ENCODE results near the gene STPG1. TPM values are rescaled to one million over a fixed set of nuclear protein-coding genes. Genes with fewer than 3 reads are reported as not detected.

The STPG1 gene
- total and polyA plus RNA-seq, 2 of the 13 experiments (the other 11 are each of a cell fraction or from before 2014, with no cell fraction given) = 3.4 to 4.3 TPM

DNA sequence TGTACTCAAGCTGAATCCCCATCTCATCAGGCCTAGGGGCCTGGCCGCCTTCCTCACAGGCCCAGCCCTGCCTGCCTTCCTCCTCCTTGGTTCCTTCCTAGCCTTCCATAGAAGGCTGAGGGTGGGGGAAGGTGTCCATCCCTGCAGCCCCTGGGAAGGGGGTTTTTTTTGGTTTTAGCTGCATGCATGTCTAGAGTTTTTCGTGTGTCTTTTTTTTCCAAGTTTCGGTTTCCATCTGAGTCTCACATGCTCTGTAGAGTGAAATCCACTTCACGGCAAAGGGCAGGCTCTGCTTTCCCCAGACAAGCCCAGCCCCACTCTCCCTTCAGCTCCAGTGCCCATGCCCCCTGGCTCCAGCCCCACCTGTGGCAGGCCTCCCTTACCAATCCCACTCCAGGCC is 62.3 kb downstream of the STPG1 start:
- DNase-seq (ENCODE audit: low spot score) (no peak), ATAC-seq (no peak), FAIRE-seq (no peak)
- Histone ChIP-seq H4K20me1 (ENCODE audit: insufficient read depth, low read length) (no peaks in the 10 kb centered on the region), H3K4me3 (replicated peaks in 1 of 3; ENCODE audit: insufficient read depth in 1 of 3, low read depth in 2 of 3, low read length in 3 of 3) (no peak overlapping the region), H3K4me2 (ENCODE audit: low read depth, low read length) (no peak overlapping the region), H3K4me1 (ENCODE audit: insufficient read depth, low read length) (no peaks in the 10 kb centered on the region), H3K27ac (ENCODE audit: extremely low read length, insufficient read depth, low read length) (no peak overlapping the region), H3K9me3 (ENCODE audit: low read length) (no peaks in the 10 kb centered on the region), H2AFZ (ENCODE audit: low read length) (no peak overlapping the region), H3K79me2 (ENCODE audit: insufficient read depth, low read length) (no peaks in the 10 kb centered on the region), H3K27me3 (ENCODE audit: control insufficient read depth in 1 of 2, insufficient read depth in 2 of 2, low read length in 2 of 2) (peaks cover 0 to 24% of the 10 kb centered on the region in 2 experiments; a peak in 3 of 5 replicates), H3K9ac (ENCODE audit: insufficient read depth, low read depth, low read length) (no peak overlapping the region), H3K36me3 (replicated peaks in 1 of 2; ENCODE audit: control insufficient read depth in 1 of 2, insufficient read depth in 2 of 2, low read length in 2 of 2) (no peaks in the 10 kb centered on the region)
- CTCF ChIA-PET (ENCODE audit: low intra/inter-chr PET ratio, low total read pairs) = no interaction called here
- no TSS peak for BruUV-seq (replicated peaks)
- intact Hi-C loops (cut with micrococcal nuclease; ENCODE audit: unreplicated experiment) = no loop called here
- POLR2A ChIA-PET = no interaction called here
- in situ Hi-C loops (cut with HindIII; ENCODE audit: extremely low pct_ligation_motif_present, low pct_unique_long_range_greater_than_20kb) = no loop called here
- WGBS (ENCODE audit: low lambda C conversion rate) = 43% methylated on average over 4 of the region's 4 CpGs
- TF ChIP-seq EED (CRISPR knock-in tag; IDR thresholded peaks at IDR 0.05) = no peak
- TF ChIP-seq EHMT2 (IDR thresholded peaks at IDR 0.05; ENCODE audit: borderline replicate concordance, low read depth, low read length) = no peak
- no peak for TF ChIP-seq SOX6 (IDR thresholded peaks at IDR 0.05)
- no peak for TF ChIP-seq SOX6 (CRISPR knock-in tag; IDR thresholded peaks at IDR 0.05)
- TF ChIP-seq, protein P1, sequence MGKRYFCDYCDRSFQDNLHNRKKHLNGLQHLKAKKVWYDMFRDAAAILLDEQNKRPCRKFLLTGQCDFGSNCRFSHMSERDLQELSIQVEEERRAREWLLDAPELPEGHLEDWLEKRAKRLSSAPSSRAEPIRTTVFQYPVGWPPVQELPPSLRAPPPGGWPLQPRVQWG (CRISPR knock-in tag; IDR thresholded peaks at IDR 0.05; ENCODE audit: borderline replicate concordance, low read depth) = no peak
- TF ChIP-seq, protein P2, sequence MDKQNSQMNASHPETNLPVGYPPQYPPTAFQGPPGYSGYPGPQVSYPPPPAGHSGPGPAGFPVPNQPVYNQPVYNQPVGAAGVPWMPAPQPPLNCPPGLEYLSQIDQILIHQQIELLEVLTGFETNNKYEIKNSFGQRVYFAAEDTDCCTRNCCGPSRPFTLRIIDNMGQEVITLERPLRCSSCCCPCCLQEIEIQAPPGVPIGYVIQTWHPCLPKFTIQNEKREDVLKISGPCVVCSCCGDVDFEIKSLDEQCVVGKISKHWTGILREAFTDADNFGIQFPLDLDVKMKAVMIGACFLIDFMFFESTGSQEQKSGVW (CRISPR knock-in tag; IDR thresholded peaks at IDR 0.05; ENCODE audit: borderline replicate concordance) = no peak
- TF ChIP-seq, protein P3, sequence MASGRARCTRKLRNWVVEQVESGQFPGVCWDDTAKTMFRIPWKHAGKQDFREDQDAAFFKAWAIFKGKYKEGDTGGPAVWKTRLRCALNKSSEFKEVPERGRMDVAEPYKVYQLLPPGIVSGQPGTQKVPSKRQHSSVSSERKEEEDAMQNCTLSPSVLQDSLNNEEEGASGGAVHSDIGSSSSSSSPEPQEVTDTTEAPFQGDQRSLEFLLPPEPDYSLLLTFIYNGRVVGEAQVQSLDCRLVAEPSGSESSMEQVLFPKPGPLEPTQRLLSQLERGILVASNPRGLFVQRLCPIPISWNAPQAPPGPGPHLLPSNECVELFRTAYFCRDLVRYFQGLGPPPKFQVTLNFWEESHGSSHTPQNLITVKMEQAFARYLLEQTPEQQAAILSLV (CRISPR knock-in tag; IDR thresholded peaks at IDR 0.05; ENCODE audit: borderline replicate concordance) = no peak
- TF ChIP-seq, protein P4, sequence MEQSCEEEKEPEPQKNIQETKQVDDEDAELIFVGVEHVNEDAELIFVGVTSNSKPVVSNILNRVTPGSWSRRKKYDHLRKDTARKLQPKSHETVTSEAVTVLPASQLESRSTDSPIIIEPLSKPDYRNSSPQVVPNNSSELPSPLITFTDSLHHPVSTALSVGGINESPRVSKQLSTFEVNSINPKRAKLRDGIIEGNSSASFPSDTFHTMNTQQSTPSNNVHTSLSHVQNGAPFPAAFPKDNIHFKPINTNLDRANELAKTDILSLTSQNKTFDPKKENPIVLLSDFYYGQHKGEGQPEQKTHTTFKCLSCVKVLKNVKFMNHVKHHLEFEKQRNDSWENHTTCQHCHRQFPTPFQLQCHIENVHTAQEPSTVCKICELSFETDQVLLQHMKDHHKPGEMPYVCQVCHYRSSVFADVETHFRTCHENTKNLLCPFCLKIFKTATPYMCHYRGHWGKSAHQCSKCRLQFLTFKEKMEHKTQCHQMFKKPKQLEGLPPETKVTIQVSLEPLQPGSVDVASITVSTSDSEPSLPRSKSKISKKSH (CRISPR knock-in tag; IDR thresholded peaks at IDR 0.05; ENCODE audit: borderline replicate concordance) = no peak
- TF ChIP-seq PCBP2 (optimal IDR thresholded peaks at IDR 0.05; ENCODE audit: low read depth, low read length, poor library complexity, severe bottlenecking) = no peak
- no peak for TF ChIP-seq EEA1 (CRISPR knock-in tag; IDR thresholded peaks at IDR 0.05; ENCODE audit: borderline replicate concordance)
- no peak for TF ChIP-seq ZNF253 (CRISPR knock-in tag; IDR thresholded peaks at IDR 0.05; ENCODE audit: borderline replicate concordance)
- no peak for TF ChIP-seq HMG20A (CRISPR knock-in tag; IDR thresholded peaks at IDR 0.05; ENCODE audit: borderline replicate concordance)
- TF ChIP-seq, protein P5, sequence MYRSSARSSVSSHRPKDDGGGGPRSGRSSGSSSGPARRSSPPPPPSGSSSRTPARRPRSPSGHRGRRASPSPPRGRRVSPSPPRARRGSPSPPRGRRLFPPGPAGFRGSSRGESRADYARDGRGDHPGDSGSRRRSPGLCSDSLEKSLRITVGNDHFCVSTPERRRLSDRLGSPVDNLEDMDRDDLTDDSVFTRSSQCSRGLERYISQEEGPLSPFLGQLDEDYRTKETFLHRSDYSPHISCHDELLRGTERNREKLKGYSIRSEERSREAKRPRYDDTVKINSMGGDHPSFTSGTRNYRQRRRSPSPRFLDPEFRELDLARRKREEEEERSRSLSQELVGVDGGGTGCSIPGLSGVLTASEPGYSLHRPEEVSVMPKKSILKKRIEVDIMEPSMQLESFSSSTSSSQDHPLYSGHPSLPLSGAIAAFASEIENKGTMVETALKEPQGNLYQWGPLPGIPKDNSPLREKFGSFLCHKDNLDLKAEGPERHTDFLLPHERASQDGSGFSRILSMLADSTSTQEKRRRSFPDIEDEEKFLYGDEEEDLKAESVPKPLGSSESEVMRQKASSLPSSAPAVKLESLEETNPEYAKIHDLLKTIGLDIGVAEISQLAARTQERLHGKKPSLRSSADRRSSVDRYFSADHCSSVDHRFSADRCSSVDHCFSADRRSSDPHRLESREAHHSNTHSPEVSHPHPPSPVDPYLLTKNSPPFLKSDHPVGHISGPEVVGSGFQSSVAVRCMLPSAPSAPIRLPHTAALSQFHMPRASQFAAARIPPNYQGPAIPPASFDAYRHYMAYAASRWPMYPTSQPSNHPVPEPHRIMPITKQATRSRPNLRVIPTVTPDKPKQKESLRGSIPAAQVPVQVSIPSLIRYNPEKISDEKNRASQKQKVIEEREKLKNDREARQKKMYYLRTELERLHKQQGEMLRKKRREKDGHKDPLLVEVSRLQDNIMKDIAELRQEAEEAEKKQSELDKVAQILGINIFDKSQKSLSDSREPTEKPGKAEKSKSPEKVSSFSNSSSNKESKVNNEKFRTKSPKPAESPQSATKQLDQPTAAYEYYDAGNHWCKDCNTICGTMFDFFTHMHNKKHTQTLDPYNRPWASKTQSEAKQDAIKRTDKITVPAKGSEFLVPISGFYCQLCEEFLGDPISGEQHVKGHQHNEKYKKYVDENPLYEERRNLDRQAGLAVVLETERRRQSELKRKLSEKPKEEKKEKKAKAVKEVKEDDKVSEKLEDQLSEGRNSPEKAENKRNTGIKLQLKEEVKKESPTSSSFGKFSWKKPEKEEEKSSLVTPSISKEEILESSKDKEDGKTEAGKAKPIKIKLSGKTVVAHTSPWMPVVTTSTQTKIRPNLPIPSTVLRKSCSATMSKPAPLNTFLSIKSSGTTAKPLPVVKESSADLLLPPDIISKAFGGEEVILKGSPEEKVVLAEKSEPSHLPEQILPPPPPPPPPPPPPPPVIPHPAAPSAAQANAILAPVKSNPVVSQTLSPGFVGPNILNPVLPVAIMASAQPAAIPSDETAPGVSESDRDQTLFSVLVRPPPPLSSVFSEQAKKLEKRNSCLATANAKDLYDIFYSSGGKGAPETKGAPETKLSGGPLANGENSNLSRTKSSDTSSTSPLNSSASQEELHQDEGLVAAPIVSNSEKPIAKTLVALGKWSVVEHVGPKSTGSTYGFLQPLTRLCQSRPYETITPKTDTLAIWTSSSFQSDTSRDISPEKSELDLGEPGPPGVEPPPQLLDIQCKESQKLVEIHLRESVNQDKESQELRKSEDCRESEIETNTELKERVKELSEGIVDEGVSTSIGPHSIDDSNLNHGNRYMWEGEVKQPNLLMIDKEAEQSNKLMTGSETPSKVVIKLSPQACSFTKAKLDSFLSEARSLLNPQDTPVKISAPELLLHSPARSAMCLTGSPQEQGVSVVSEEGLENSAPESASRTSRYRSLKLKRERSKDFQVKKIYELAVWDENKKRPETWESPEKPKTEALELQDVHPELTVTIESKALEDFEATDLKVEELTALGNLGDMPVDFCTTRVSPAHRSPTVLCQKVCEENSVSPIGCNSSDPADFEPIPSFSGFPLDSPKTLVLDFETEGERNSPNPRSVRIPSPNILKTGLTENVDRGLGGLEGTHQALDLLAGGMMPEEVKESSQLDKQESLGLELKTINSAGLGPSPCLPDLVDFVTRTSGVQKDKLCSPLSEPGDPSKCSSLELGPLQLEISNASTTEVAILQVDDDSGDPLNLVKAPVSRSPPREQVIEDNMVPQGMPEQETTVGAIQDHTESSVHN (CRISPR knock-in tag; IDR thresholded peaks at IDR 0.05) = no peak

All from HepG2 (cell line).